Mucosa of descending colon (tissue), 3 donors: Measurements from ENCODE around the gene CBY2. TPM values are rescaled to one million over a fixed set of nuclear protein-coding genes. Genes with fewer than 3 reads are reported as not detected.
"Not testable (repeated sequence)": the region's sequence is repeated elsewhere in the genome, so short reads cannot be mapped to it uniquely, and the experiment has no call there.

Experiments used
- ATAC-seq: fragments of 200-7000 bp; cut with Tn5 transposase; one replicate; pipeline ENCODE4 v1.9.1; 2020; ENCODE audit warnings: mild to moderate bottlenecking, moderate library complexity
- DNase-seq, 3 donors: peaks; one replicate each; pipeline ENCODE4 v3.0.0-alpha.2; 2020
- H3K36me3 ChIP-seq: fragments of 200-600 bp; one replicate; pipeline ENCODE4 v1.8.0; 2021; ENCODE audit warnings: low read depth, mild to moderate bottlenecking
- H3K4me1 ChIP-seq: fragments of 200-600 bp; one replicate; pipeline ENCODE4 v1.8.0; 2021; ENCODE audit warnings: low read depth, mild to moderate bottlenecking
- H3K4me3 ChIP-seq: fragments of 200-600 bp; one replicate; pipeline ENCODE4 v1.8.0; 2021; ENCODE audit warnings: mild to moderate bottlenecking
- H3K9me3 ChIP-seq: fragments of 200-600 bp; one replicate; pipeline ENCODE4 v1.8.0; 2021; ENCODE audit warnings: mild to moderate bottlenecking
- CTCF ChIP-seq: fragments of 200-600 bp; IDR thresholded peaks from one replicate; pipeline ENCODE4 v1.8.0; 2022; ENCODE audit warnings: antibody characterized with exemption, mild to moderate bottlenecking
- intact Hi-C, 2 donors: fragments of 100-400 bp; cut with DNase I in 1 of 2; cut with micrococcal nuclease in 1 of 2; formaldehyde crosslinking; loops; one replicate each; pipeline versions ENCODE4 v1.11.0 to v1.11.1; 2022; cut with DNase I, micrococcal nuclease
- total RNA-seq, 3 donors: library from RNA; stranded (reverse); fragmentation: NEBNext Ultra II Directional in 2 of 3; extraction: Animal tissue kit (Norgen Biotek cat#: 25700) in 2 of 3; gene quantifications; one replicate each; pipeline versions ENCODE4 v1.2.1 to v1.2.4, GENCODE V29; 2021 to 2023
- donor health status: DM: no; HTN: no; CAD: no; lungs with moderate emphysema.
- donor health status: DM: no; HTN: no; CAD: no.
- donor health status: DM: no; HTN: yes; CAD: no.

CBY2 gene
- total RNA-seq, 3 donors from 2014 or later, result not detected

- Histone ChIP-seq H3K4me3 (no peak overlapping the region), H3K4me1 (no peaks in the 10 kb centered on the region), H3K9me3 (peaks cover 9% of the 10 kb centered on the region), H3K36me3 (no peaks in the 10 kb centered on the region)
- intact Hi-C loops, result no loop called here
- no peak for TF ChIP-seq CTCF
- ATAC-seq (no peak), DNase-seq (no peak)
These were observed 50.4 kb downstream of the CBY2 start for GRCh38 chr13:45752510-45752909.

- H3K36me3 ChIP-seq, intact Hi-C loops: not testable (repeated sequence)
These were observed 54.4 kb downstream of the CBY2 start for GRCh38 chr13:45756498-45756897.

DNA sequence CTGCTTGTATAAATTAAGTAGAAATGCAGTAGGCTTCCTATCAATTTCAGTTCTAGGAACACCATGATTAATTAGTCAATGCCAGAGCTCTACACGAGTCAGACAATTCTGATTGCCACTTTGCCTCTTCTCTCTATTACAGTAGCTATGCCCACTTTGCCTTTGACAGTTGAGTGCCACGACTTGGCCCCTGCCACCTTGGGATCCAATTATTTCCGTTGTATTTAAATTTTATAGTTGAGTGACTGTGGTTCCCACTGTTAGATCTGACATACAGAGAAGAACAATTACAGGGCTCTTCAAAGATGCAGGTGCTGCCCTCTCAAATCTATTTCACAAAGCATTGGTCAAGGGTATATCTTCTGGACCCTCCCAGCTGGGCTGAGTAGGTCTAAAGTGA lies 55.5 kb downstream of the CBY2 start:
- H3K4me1 ChIP-seq, H3K36me3 ChIP-seq, DNase-seq, H3K4me3 ChIP-seq, intact Hi-C loops, ATAC-seq: not testable (repeated sequence)
- H3K9me3 ChIP-seq, result peaks cover 15% of the 10 kb centered on the region

More at GRCh38 chr13:45756498-45756897, 54.4 kb downstream of the CBY2 start:
- H3K4me1 ChIP-seq, DNase-seq, H3K4me3 ChIP-seq, ATAC-seq: not testable (repeated sequence)
- H3K9me3 ChIP-seq, result peaks cover 15% of the 10 kb centered on the region

GRCh38 chr13:45763419-45763818 lies 61.3 kb downstream of the CBY2 start:
- H3K36me3 ChIP-seq, result no peaks in the 10 kb centered on the region
- ATAC-seq (no peak), DNase-seq (no peak)
- intact Hi-C loops, result no loop called here
- no peak for TF ChIP-seq CTCF
- H3K4me3 ChIP-seq, result no peak overlapping the region
- H3K4me1 ChIP-seq, result no peaks in the 10 kb centered on the region
- no peaks in the 10 kb centered on the region for H3K9me3 ChIP-seq

Other genes with a start within 250 kb of the CBY2 start
- 10 to 100 TPM; 37.0 to 51.3 (median 47.2) TPM for gene COG3, start 237.4 kb upstream of the CBY2 start, total RNA-seq
- not detected for gene ERICH6B, start 86.6 kb upstream of the CBY2 start, total RNA-seq
- gene SIAH3, start 149.4 kb downstream of the CBY2 start, total RNA-seq, result under 1 TPM; 0.05 to 0.06 (median 0.06) TPM